HG03064 (cell line): ENCODE data around the gene ST3GAL5.
"Not testable (repeated sequence)": the region's sequence is repeated elsewhere in the genome, so short reads cannot be mapped to it uniquely, and the experiment has no call there.

Source experiments
- ATAC-seq: cut with Tn5 transposase; IDR thresholded peaks from one replicate; pipeline ENCODE4 v1.9.1; 2021; ENCODE audit warnings: low read depth; ENCODE audit not compliant: unreplicated experiment

The ST3GAL5 gene

DNA sequence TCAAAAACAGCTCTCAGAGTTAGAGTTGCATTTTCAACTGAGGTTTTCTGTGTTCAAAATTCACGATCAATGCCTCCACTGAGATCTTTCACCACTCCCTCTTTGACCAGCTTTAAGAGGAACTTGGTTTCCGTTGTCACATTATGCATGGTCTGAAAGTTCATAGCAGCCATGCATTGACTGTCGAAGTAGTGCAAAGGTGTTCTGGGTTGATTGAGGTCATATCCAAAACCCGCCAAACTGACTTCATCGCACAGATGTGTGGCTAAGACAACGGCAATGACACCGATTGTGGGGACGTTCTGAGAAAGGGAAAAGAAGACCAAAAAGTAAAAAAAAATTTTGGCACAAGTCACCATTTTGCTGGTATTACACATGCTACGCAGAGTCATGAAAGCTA is 48.7 kb downstream of the ST3GAL5 start:
- ATAC-seq = no peak

DNA sequence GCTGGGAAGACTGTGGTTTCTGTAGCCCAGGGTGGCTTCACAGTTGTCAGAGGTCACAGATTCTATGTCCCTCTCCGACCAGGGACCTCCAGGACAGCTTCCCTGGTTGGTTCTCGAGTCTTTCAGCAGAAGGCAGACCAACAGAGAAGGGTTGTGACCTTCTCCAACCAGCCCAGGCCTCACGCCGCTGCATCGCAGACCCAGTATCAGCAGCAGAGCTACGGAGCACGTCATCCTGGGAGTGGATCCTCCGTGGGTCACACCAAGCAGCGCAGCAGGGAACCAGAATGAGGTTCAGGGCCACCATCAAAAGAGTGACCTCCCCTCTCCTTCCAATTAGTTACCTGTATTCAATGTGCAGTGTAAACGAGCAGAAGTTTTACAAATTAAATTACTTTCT is 49.3 kb downstream of the ST3GAL5 start:
- no peak for ATAC-seq

DNA sequence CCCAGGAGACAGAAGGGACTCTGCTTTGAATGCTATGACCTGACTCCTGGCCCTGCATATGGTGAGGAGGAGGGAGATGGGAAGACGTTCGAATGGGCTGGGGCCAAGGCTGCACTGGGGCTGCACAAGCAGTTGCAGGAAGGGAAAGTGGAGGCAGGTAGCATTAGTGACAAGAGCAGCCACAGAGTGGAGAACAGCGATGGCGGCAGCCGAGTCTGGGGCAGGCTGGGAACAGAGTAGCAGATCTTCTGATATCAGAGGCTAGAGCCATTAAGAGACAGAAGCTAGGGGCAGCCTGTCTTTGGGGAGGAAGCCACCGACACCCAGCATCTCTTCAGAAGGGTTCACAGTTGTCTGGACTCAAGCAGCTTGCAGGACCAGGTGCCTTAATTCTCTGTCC is 50.1 kb downstream of the ST3GAL5 start:
- no peak for ATAC-seq

DNA sequence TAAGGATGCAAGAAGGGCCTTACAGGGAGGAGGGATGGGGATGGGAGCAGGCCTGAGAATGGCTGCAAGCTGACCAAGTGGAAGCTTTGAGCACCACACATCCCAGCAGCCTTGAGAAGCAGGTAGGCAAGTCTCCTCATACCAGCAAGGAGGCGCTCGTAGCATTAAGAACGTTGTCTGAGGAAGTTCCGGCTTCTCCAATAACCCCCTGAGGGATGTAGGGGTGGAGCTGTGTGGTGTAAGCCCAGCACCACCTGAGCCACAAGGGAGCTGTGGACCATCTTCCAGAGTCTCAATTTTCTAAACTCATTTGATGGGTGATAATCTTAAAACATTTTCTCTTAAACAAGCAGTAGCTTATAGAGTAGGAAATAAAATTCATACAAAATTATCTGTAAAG is 50.6 kb downstream of the ST3GAL5 start:
- no peak for ATAC-seq

DNA sequence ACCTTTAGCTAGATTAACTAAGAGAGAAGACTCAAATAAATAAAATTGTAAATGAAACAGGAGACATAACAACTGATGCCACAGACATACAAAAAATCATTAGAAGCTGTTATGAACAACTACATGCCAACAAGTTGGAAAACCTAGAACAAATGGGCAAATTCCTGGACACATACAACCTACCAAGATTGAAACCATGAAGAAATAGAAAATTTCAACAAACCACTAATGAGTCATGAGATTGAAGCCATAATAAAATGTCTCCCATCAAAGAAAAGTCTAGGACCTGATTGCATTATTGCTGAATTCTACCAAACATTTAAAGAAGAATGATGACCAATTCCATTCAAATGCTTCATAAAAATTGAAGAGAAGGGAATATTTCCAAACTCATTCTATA is 54.3 kb downstream of the ST3GAL5 start:
- no peak for ATAC-seq

DNA sequence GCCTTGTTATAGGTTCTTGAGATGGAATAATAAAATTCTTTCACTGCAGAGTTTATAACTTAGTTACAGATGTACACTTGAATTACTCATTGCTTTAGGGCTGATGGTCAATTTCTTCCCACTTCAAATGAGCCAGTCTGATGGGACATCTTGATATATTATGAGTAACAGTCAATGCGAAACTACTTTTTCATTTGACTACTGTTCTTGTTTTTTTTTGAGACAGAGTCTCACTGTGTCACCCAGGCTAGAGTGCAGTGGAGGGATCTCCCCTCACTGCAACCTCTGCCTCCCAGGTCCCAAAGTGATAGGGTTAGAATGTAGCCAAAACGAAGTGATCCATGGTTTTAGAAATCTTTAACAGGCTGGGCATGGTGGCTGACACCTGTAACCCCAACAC is 57.1 kb downstream of the ST3GAL5 start:
- ATAC-seq = no peak

DNA sequence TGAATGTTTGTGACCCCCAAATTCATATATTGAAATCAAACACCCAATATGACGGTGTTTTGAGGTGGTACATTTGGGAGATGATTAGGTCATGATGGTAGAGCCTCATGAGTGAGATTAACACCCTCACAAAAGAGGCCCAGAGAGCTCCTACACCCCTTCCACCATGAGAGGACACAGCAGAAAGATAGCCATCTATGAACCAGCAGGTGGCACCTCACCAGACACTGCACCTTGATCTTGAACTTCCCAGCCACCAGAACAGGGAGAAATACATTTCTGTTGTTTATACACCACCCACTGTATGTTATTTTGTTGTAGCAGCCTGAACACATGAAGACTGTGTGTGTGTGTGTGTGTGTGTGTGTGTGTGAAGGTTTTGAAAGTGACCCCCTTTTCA is 58.1 kb downstream of the ST3GAL5 start:
- no peak for ATAC-seq

DNA sequence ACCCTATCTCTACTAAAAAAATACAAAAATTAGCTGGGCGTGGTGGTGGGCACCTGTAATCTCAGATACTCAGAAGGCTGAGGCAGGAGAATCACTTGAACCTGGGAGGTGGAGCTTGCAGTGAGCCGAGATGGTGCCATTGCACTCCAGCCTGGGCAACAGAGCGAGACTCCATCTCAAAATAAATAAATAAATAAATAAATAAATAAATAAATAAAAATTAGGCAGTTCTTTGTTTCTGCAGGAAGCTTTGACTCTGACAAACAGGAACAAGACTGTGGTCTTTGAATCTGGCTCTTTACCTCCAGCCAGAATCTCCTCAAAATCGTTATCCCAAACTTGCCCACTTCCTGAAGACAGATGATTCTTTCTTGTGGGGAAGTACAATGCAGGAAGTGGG is 59.4 kb downstream of the ST3GAL5 start:
- ATAC-seq = not testable (repeated sequence)

DNA sequence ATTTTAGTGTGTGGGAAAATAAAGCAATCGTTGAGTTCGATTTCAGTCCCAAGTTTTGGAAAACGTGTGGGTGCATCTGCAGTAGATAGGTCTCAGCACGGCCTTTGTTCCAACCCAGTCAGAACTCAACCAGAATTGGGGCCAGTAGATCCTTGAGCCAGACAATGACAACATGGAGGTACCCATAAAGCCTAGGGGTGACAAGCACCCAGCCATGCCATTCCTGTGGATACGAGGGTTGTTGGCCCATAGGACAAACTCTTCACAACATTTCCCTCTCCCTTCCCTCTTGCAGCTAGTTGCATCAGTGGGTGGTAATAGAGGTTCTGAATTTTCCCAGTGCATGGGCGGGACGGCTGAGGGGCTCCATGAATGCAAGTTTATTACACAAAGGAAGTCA is 60.1 kb downstream of the ST3GAL5 start:
- ATAC-seq = no peak

DNA sequence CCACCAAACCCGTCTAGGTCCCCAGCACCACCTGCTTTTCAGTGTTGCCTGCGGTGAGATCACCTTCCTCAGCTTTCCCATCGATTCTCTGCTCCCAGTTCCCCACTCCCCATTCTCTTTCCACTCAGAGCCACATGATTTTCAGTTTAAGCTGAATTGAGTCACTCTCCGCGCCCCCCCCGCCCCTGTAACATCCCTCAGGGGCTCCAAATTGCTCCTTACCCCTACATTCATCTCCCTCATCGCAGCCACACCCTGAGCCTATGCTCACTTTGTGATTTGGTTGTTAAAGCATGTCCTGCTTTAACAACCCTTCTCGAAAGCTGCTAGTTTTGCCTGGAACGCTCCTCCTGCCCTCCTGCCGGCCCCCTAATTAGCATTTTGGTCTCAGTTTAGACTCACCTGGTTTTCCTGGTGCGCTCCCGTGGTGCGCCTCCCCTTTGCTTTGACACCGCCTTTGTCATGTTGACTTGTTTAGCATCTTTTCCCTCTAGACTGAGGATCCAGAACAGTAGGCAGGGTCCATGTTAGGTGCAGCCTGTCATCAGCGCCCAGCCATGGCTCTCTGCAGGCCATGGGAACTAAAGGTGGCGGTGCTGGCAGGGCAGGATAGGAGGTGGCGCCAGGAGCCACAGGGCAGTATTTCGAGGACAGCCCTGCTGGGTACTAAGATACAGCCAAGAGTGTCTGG is 60.8 kb downstream of the ST3GAL5 start:
- no peak for ATAC-seq

DNA sequence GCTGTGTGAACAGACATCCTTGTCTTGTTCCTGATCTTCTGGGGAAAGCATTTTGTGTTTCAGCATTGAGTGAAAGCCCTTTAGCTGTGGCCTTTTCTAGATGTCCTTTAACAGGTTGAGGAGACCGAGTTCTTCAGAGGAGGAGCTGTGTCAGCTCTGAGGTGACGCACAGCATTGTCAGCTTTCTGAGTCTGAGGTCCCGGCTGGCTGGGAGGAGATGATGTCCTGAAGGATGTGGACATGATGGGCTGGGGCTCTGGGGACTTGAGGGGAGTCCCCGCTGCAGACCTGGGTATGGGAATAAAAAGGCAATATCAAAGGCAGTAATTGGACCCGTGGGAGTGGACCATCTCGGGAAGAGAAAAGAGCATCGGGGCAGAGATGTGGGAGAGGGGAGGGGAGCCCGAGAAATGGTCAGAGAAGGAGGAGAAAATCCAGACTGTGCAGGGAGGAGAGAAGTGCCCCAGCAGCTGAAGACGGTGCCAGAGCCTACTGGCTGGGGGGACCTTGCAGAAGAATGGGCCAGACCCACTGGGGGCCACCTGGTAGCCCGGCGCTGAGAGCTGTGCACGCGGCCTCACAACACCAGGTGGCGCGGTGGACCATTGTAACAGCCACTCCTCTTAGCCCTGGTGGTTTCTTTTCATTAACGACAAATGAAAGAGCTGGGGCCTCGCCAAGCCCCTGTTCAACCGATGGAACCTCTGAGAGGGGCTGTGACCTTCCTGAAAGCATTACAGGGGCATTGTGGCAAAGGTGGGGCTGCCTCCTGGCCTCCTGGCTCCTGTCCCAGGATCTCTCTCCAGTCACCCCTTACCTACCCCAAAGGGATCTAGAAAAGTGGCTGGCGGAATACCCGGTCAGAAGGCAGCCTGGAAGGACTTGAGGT is 61.6 kb downstream of the ST3GAL5 start:
- no peak for ATAC-seq

DNA sequence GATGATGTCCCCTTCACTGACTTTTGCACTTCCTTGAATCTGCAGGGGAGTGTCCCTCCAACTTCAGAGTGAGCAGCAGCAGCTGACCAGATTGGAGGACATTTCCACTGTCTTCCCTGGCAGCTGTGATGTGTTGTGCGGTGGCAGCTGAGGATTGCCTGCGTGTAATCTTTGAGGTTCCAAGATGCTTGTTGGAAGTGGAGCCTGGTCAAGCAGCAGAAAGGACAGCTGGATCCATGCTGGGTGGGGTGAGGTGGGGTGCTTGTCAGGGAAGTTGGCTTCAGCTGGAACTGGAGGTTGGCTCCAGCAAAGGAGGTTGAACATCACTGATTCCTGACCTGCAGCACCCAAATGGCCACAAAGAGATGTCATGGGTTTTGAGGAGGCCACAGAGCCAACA is 64.8 kb downstream of the ST3GAL5 start:
- ATAC-seq = no peak

DNA sequence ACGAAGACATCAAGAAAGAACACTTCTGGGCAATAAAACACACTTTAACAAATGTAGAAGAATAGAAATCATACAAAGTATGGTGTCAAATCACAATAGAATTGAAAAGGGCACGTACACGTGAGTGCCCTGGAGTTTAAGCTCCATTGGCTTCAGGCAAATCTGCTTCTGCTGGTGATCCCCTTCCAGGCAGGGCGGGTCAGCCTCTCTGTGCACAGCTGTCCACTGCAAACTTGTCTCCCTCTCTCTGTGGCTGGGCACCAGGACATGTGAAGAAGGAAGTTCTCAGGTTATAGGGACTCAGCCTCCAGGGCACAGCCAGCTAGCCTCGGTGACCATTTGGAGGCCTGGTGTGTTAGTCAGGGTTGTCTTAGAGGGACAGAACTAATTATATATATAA is 66.0 kb downstream of the ST3GAL5 start:
- ATAC-seq = no peak

DNA sequence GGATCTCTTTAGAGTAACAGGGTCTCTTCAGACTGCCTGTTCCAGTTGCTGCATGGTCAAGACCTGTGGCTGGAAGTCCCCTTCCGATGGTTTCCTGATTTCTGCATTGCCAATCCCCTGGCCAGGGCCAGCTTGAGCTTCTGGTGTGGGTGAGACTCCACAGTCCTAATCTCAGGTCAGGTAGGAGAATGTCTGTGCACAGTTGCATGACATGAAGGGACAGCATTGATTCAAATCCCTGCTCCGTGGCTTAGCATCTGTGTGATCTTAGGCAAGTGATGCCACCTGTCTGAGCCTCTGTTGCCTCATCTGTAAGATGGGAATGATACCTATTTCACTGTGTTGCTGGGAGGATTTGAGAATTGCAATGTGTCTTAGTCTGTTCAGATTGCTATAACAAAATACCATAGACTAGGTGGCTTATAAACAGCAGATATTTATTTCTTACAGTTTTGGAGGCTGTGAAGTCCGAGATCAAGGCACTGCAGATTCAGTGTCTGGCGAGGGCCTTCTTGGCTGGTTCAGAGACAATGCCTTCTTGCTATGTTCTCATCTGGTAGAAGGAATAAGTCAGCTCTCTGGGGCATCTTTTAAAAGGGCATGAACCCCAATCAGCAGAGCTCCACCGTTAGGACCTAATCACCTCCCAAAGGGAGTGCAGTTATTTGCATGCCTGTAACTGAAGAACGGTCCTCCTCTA is 68.8 kb downstream of the ST3GAL5 start:
- no peak for ATAC-seq

DNA sequence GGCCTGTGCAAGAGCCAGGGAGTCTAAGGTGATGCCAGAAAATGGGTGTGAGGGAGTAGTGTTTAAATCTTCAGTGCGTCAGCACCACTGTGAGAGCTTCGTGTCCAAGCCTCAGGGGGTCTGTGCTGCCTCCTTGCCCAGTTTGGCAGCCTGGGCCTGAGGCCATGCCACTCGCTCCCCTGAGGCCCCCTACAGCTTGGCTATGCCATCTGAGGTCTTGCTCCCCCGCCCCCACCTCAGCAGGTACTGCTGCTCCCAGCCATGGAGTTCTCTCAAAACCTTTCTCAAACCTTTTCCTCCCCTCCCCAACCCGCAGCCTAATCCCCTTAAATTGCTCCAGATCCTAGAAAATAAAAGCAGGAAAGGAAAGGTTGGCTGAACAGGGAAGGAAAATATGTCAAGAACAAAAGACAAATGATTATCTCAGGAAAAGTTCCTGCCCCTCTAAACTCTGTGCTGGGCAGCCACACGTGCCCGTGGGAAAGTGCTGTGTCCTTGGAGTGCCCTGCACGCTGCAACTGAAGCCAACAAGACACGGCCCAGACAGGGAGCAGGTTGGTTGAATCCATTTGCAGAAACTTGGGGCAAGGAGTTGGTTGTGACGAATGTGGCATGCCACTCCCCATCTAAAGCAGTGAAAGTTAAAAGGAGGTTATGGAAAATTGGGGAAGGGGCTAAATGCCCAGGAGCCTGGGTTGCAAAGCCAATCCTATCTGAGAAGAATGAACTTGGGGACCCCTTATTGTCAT is 73.8 kb downstream of the ST3GAL5 start:
- ATAC-seq = no peak

DNA sequence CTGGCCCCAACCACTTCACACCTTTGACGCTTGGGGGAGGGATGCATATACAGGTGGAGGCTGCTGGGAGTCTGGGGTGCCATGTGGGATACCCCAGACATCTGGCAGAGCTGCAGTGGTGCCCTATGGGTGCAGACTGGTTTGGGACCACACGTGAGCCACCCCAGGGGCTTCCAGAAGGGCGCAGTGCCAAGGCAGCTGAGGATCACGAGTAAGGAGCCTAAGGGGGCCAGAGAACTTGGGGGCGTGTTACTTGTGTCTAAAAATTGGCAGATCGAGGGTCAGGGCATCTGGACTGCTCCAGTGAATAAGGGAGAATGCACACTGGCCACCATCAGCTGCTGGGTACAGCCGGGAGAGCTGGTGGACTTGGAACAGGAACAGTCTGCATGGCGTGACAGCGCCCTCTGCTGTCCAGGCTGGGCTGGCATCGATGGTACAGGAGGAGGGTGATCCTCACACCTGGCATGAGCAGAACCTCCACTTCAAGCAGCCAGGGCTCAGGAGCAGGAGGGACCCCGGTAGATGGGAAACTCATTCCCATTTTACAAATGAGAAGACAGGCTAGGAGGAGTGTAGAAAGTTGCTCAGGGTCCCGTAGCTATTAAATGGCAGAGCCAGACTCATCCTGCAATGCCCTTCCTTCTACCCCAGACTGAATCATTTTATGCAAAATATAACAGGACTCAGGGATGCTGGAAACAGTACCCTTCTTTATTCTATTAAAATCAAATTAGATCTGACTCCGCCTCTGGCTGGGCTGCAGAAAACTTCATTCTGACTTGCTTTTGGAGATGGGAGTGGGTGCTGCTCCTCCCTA is 74.6 kb downstream of the ST3GAL5 start:
- ATAC-seq = no peak

DNA sequence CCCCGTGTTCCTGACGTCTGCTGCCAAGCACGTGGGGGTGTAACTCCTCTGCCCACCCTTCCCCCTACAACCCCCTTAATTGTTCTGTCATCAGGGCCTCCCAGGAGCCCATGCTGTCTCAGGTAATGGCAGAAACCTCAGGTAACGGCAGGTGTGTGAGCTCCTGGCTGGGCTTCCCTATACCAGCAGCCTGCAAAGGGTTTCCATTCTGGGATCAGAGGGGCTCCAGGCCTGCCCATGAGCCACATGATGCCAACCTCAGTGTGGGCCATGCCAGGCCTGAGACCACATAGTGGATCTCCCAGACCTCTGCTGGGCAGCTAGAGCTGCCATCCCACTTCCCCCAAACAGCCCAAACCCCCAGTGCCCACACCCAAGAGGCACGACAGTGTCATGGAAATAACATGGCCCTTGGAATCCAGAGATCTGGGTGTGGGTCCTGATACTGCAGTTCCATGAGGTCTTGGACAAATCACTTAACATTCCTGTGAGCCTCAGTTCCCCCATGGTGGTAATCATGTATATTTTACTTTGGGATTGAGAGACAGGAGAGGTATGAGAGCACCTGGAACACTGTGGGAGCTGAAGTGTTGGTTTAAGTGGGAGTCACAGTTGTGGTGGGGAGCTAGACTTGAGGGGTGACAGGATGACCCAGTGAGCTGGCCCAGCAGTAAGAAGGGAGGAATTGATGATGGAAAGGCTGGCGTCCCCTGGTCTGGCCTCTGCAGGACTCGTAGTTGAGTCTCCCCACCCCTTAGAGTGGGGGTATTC is 75.4 kb downstream of the ST3GAL5 start:
- no peak for ATAC-seq

DNA sequence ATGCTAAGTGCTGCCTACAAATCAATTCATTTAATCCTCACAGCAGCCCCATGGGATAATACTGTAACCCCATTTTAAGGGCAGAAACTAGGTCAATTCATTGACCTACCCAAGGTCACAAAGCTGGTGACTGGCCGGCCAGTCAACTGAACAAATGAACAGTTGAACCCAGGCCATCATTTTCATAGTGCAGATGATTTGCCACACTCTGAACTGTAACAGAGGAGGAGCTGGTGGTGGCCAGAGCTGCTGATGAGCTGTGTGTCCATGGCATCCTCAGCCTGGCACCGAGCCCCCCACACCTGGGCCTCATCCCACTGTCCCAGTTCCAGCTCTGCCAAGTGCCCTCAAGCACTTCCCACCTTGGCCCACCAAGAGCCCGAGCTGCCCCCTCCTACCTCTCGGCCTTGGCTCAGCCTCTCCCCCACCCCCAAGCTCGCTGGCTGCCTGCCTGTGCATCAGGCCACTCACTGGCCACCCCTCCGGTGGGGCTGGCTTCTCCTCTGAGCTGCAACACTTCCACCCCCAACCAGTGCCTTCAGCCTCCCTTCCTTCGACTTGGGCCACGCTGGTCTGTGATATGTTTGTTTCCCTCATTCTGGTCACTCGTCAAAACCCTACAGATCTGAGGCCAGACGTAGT is 76.6 kb downstream of the ST3GAL5 start:
- no peak for ATAC-seq
